ACHN (cell line): ENCODE data around the gene KRT33B.

ENCODE experiments used
- DNase-seq: peaks from one replicate; pipeline ENCODE4 v3.0.0-alpha.2; 2015
- in situ Hi-C: cut with HindIII; loops from 2 replicates; pipeline ENCODE4 v1.10.0; 2017; ENCODE audit warnings: low sequenced_read_pairs, low pct_ligation_motif_present, low pct_unique_long_range_greater_than_20kb

The KRT33B gene

GRCh38 chr17:41369713-41370112, at the start of gene KRT33B:
Gene KRT33B (minus strand): TSS chr17:41369813. CDS start chr17:41369750, 63 bp downstream.
- no peak for DNase-seq
- in situ Hi-C loops = no loop called here

GRCh38 chr17:41418116-41418860, 48.7 kb upstream of the KRT33B start:
- in situ Hi-C loops = no loop called here
- no peak for DNase-seq

GRCh38 chr17:41417576-41418015, 48.0 kb upstream of the KRT33B start:
- DNase-seq = no peak
- in situ Hi-C loops = no loop called here

- no peak for DNase-seq
- in situ Hi-C loops = no loop called here
These were observed 47.5 kb upstream of the KRT33B start for GRCh38 chr17:41417127-41417526.

- no peak for DNase-seq
- in situ Hi-C loops = no loop called here
These were observed 46.9 kb upstream of the KRT33B start for GRCh38 chr17:41416479-41416878.

- in situ Hi-C loops = no loop called here
- DNase-seq = peak; percentile 61
These were observed 46.3 kb upstream of the KRT33B start for GRCh38 chr17:41415833-41416335.

GRCh38 chr17:41415411-41415810, 45.8 kb upstream of the KRT33B start:
- no peak for DNase-seq
- in situ Hi-C loops = no loop called here

- DNase-seq = peak; percentile 15
These were observed 44.4 kb upstream of the KRT33B start for GRCh38 chr17:41413982-41414381.

GRCh38 chr17:41413353-41413957, 43.8 kb upstream of the KRT33B start:
- in situ Hi-C loops = no loop called here
- no peak for DNase-seq

More at GRCh38 chr17:41413982-41414381, 44.4 kb upstream of the KRT33B start:
- in situ Hi-C loops = no loop called here

GRCh38 chr17:41411072-41411840, 41.6 kb upstream of the KRT33B start:
- DNase-seq = no peak
- in situ Hi-C loops = no loop called here

GRCh38 chr17:41407226-41407625, 37.6 kb upstream of the KRT33B start:
- in situ Hi-C loops = no loop called here
- DNase-seq = no peak

GRCh38 chr17:41406205-41406604, 36.6 kb upstream of the KRT33B start:
- in situ Hi-C loops = no loop called here
- no peak for DNase-seq

- peak; percentile 86 for DNase-seq
- in situ Hi-C loops = no loop called here
These were observed 34.5 kb upstream of the KRT33B start for GRCh38 chr17:41404024-41404671.

GRCh38 chr17:41403404-41404023, 33.9 kb upstream of the KRT33B start:
- in situ Hi-C loops = no loop called here
- no peak for DNase-seq

- in situ Hi-C loops = no loop called here
- DNase-seq = no peak
These were observed 32.5 kb upstream of the KRT33B start for GRCh38 chr17:41402161-41402560.

GRCh38 chr17:41396996-41397660, 27.5 kb upstream of the KRT33B start, which contains the start of gene KRT31:
Gene KRT31 (minus strand): TSS chr17:41397608. CDS start chr17:41397539, 69 bp downstream.
- DNase-seq = no peak
- in situ Hi-C loops = no loop called here

- in situ Hi-C loops = no loop called here
- DNase-seq = no peak
These were observed 26.7 kb upstream of the KRT33B start for GRCh38 chr17:41396340-41396739.

GRCh38 chr17:41395611-41396010, 26.0 kb upstream of the KRT33B start:
- no peak for DNase-seq
- in situ Hi-C loops = no loop called here
